HG03439 (cell line): ENCODE data around the gene JARID2.
"Not testable (repeated sequence)": the region's sequence is repeated elsewhere in the genome, so short reads cannot be mapped to it uniquely, and the experiment has no call there.

Experiments used
- ATAC-seq: cut with Tn5 transposase; IDR thresholded peaks from one replicate; pipeline ENCODE4 v1.9.1; 2021; ENCODE audit warnings: mild to moderate bottlenecking, moderate library complexity; ENCODE audit not compliant: unreplicated experiment

The JARID2 gene

DNA sequence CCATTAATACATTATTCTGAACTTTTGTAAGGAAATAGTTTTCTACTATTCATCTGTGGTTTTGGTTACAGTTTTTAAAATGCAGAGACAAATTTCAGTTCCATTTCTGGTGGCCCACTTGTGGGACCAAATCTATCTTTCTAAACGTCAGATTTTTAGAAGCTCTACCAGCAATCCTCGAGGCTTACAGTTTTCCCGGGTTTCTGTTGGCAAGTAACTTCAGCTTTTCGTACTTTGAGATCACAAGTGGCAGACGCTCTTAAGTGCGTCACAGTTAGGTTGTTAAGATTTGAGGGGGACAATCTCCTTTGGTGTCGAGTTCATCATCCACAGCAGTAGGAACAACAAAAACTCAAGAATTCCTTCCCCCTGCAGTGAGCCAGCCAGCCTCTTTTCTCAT is 60.0 kb downstream of the JARID2 start:
- no peak for ATAC-seq

DNA sequence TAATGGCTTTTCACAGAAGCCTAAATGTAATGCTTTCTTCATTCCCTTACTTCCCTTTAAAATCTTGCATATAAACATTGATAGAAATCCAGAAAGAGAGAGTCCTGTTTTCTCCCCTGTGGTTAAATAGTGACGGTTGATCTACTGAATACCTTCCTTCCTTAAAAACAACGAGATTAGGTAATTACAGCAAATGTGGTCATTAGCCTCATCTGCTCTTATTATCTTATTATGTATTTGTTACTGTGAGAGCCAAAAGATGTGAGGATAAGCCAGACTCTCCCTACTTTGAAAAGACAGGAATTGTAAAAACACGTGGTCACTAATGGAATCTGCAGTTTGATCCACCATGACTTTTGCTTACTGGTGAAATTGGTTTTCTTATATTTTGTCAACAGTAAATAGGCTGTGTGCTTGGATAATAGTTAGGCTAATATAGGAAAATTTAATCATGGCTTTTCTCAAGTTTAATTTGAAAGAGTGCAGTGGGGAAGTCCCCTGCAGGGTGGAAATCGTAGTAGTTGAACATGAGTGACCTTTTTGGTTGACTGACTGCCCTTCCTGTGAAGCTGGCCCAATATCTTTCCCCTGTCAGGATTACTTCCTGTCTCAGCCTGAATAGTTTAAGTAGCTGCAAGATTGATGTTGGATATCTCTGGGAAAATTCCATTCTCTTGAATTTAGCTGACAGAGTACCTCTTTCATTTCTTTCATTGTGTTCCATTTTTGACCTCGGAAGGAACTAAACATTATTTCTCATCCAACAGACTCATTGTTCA is 62.8 kb downstream of the JARID2 start:
- no peak for ATAC-seq

- no peak for ATAC-seq
Measured at GRCh38 chr6:15309611-15310283, 63.9 kb downstream of the JARID2 start.

- no peak for ATAC-seq
Measured at GRCh38 chr6:15310680-15311079, 64.8 kb downstream of the JARID2 start.

- ATAC-seq = no peak
Measured at GRCh38 chr6:15312500-15312899, 66.6 kb downstream of the JARID2 start.

GRCh38 chr6:15313367-15313766 is 67.5 kb downstream of the JARID2 start:
- no peak for ATAC-seq

DNA sequence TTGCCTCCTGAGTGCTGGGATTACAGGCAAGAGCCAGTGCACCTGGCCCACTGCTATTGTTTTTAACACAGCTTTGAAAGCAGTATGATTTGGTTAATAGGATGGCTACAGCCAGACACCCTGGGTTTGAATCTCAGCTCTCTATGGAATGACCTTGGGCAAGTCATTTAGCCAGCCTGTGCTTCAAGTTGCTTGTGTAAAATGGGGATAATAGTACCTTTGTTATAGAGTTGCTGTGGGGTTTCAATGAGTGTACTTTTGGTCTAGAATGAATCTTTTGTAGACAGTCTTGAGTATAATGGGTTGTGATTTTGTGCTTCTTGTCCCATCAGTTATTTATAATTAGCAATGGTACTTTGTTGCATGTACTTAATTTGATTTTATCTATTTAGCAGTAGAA is 70.9 kb downstream of the JARID2 start:
- no peak for ATAC-seq

GRCh38 chr6:15317251-15317650 is 71.4 kb downstream of the JARID2 start:
- no peak for ATAC-seq

DNA sequence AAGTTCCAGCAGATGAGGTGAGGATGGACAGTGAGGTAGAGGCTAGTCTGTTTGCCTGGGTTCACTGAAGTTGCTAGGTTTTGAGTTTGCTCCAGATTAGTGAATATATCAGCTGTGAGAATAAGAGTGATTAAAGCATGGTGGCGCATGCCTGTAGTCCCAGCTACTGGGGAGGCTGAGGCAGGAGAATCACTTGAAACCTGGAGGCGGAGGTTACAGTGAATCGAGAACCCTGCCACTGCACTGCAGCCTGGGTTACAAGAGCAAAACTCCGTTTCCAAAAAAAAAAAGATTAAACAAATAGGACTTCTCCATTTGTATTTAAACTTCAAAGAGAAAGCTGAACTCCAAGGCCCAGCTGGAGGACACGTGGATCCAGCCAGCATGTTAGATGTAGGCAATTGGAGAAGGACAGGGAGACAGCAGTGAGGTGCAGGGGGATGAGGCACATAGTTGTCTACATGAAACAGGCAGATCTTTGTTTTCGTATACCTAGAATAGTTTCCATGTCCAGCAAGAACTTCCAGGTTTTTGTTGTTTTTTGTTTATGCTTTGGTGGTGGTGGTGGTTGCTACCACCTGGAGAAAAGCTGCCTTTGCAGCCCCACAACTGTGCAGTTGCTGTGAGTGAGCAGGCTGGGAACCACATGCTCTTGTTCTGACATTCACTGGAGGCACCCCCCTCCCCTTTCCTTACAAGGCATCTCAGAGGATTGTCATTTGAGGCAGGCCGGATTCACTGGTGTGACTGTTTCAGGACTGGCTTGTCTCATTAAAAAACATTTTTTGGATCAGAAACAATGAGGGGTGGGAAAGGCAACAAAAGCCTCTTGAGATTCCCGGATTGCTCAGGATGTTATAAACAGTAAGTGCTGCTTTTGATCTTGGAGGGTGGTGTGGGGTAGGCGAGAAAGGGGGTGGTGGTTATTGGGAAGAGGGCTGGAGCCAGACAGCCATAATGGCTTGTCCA is 72.3 kb downstream of the JARID2 start:
- ATAC-seq = no peak

DNA sequence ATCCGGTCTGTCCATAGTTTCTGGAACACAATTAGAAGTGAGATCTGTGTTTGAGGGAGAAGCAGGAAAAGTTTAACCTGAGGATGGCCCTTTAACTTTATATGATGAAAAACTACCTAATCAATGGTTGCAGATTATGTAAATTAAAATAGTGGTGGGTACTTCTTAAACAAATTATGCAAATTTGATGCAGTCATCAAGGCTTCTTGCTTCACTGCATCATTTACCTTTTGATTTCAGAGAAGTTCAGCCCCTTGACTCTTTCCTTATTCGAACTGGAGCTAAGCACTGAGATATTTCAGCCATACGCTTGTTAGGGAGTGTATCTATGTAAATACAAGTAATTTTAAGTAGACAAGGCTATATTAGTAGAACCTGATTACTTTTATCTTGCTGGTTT is 73.8 kb downstream of the JARID2 start:
- no peak for ATAC-seq

- ATAC-seq = no peak
Measured at GRCh38 chr6:15320693-15321092, 74.8 kb downstream of the JARID2 start.

DNA sequence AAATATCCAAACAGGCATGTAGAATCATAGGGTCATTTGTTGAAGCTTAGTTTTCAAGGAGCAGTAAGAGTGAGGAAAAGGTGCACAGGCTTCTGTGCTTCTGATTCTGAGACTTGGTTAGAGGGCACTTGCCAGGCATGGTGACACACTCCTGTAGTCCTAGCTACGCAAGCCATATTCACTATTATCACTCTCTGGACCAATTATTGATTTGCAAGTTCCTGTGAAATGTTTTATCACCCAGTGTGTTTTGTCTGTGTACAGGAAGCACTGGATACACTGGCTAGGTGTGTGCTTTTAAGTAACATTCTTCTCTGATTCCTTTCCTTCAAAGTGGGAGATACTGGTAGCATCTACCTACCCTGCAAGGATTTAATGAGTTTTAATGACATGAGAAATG is 76.3 kb downstream of the JARID2 start:
- ATAC-seq = no peak

- ATAC-seq = no peak
Measured at GRCh38 chr6:15322781-15323536, 77.1 kb downstream of the JARID2 start.

DNA sequence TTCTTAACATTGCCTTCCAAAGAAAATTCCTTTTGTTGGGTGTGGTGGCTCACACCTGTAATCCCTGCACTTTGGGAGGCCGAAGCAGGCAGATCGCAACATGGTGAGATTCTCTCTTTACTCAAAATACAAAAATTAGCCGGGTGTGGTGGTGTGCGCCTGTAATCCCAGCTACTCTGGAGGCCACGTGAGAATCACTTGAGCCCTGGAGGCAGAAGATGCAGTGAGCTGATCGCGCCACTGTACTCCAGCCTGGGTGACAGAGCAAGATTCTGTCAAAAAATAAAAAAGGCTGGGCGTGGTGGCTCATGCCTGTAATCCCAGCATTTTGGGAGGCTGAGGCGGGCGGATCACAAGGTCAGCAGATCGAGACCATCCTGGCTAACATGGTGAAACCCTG is 77.7 kb downstream of the JARID2 start:
- not testable (repeated sequence) for ATAC-seq

GRCh38 chr6:15324427-15324985 is 78.6 kb downstream of the JARID2 start:
- ATAC-seq = no peak

- no peak for ATAC-seq
Measured at GRCh38 chr6:15325540-15325955, 79.7 kb downstream of the JARID2 start.

DNA sequence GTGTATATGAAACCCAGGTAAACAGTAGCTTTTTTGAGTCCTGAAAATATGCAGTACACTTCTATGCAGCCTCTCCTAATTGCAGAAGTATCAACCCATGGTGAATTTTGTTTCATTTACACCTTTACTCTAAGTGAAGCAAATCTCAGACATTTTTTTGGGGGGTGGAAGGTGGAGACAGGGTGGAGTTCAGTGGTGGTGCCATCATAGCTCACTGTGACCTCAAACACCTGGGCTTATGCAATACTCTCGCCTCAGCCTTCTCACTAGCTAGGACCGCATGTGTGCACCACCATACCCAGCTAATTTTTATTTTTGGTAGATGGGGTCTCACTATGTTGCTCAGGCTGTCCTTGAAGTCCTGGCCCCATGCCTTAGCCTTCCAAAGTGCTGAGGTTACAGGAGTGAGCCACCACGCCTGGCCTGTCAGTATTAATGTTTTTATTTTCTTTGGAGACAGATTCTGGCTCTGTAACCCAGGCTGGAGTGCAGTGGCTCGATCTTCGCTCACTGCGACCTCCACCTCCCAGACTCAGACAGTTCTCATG is 80.3 kb downstream of the JARID2 start:
- ATAC-seq = no peak

- no peak for ATAC-seq
Measured at GRCh38 chr6:15327271-15327670, 81.4 kb downstream of the JARID2 start.

DNA sequence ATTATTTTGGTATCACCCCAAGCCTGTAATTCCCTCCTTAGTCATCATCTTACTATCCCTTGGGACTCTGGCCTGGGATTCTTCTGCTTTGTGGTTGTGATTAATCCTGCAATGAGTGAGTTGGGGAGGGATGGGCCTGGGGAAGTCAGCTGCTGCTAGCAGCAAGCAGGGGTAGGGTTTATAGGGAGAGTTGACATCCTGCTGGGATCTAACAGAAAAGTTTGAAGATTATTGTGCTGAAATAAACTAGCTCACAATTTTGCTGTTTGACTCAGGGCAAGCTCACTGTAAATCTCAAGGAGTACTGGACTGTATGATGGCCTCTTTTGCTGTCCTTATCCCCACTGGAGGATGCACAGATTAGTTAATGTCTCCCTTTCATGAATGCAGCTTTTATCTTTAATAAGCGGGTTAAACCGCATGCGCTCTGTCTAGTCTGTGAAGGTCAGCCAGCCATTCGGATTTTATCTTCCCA is 83.4 kb downstream of the JARID2 start:
- ATAC-seq = no peak
